GM12878 (cell line): ENCODE data around the gene ZDHHC14. TPM values are rescaled to one million over a fixed set of nuclear protein-coding genes. Genes with fewer than 3 reads are reported as not detected.

Source experiments
- ATAC-seq: fragments of 200-7000 bp; cut with Tn5 transposase; 3 replicates; pipeline ENCODE4 v1.9.1; 2020; ENCODE audit warnings: mild to moderate bottlenecking, moderate library complexity
- BruUV-seq: library from RNA; stranded (reverse); fragments of 400-500 nt; replicated peaks from 2 replicates; lab custom pipeline; 2021; lab: Mats Ljungman, UMichigan
- CTCF ChIA-PET: fragments of 300-600 bp; sonication (Branson Sonifier 250); formaldehyde crosslinking; extraction: SDS; loops from one replicate; lab custom pipeline; 2021; ENCODE audit warnings: inconsistent platforms; lab: Yijun Ruan, JAX
- POLR2A ChIA-PET: fragments of 350-600 bp; formaldehyde crosslinking; extraction: SDS; loops from one replicate; lab custom pipeline; 2021; ENCODE audit warnings: inconsistent platforms; lab: Charles Lee
- RAD21 ChIA-PET: fragments of 300-600 bp; sonication (Branson Sonifier 250); formaldehyde crosslinking; loops from one replicate; lab custom pipeline; 2023; ENCODE audit warnings: antibody characterized with exemption; ENCODE audit not compliant: unreplicated experiment; lab: Charles Lee
- SMC1A ChIA-PET: fragments of 300-600 bp; sonication (Branson Sonifier 250); formaldehyde crosslinking; loops from one replicate; lab custom pipeline; 2023; ENCODE audit not compliant: unreplicated experiment, uncharacterized antibody; lab: Charles Lee
- DNase-seq: peaks from one replicate; pipeline ENCODE4 v3.0.0-alpha.2; 2011; ENCODE audit warnings: low read depth, low spot score
- FAIRE-seq: peaks from 3 replicates; lab custom pipeline; 2011; peaks lifted over from hg19 to GRCh38; lab: Jason Lieb, UNC
- H2AFZ ChIP-seq: 2 replicates; pipeline ENCODE4 v1.6.0; 2011; ENCODE audit warnings: low read depth, low read length, control low read depth; ENCODE audit not compliant: control insufficient read depth
- H3K27ac ChIP-seq: 2 replicates; pipeline ENCODE4 v1.5.1; 2011; ENCODE audit warnings: control low read depth; ENCODE audit not compliant: control insufficient read depth, insufficient read depth
- H3K27me3 ChIP-seq, 2 experiments: replicated peaks in 1 of 2; 2 replicates each; pipeline versions ENCODE4 v1.6.0 to v1.6.1; 2011; ENCODE audit warnings: low read length in 1 of 2; ENCODE audit not compliant: control insufficient read depth in 2 of 2, insufficient read depth in 2 of 2
- H3K36me3 ChIP-seq, 2 experiments: 2 replicates each; pipeline ENCODE4 v1.5.1; 2011; ENCODE audit warnings: low read length in 1 of 2; ENCODE audit not compliant: control insufficient read depth in 2 of 2, insufficient read depth in 2 of 2
- H3K4me1 ChIP-seq: 2 replicates; pipeline ENCODE4 v1.6.1; 2011; ENCODE audit warnings: mild to moderate bottlenecking, low read length, moderate library complexity, mixed read lengths; ENCODE audit not compliant: control insufficient read depth, insufficient read depth
- H3K4me2 ChIP-seq: 2 replicates; pipeline ENCODE4 v1.6.0; 2011; ENCODE audit warnings: control low read depth; ENCODE audit not compliant: control insufficient read depth, insufficient read depth
- H3K4me3 ChIP-seq: fragments of 200-600 bp; sonication (generic); 2 replicates; pipeline ENCODE4 v1.5.1; 2016
- H3K79me2 ChIP-seq: 2 replicates; pipeline ENCODE4 v1.6.0; 2011; ENCODE audit warnings: low read length; ENCODE audit not compliant: control insufficient read depth, insufficient read depth
- H3K9ac ChIP-seq: 2 replicates; pipeline ENCODE4 v1.8.0; 2011; ENCODE audit warnings: low read length, control low read depth, mixed read lengths; ENCODE audit not compliant: control insufficient read depth, insufficient read depth
- H3K9me3 ChIP-seq: replicated peaks from 3 replicates; pipeline ENCODE4 v1.5.1; 2011; ENCODE audit warnings: mild to moderate bottlenecking, low read length; ENCODE audit not compliant: control insufficient read depth, insufficient read depth
- H4K20me1 ChIP-seq: 2 replicates; pipeline ENCODE4 v1.6.0; 2011; ENCODE audit not compliant: control insufficient read depth, insufficient read depth
- BMI1 ChIP-seq: fragments of 450-650 bp; IDR thresholded peaks from 2 replicates; pipeline ENCODE4 v1.6.1; 2016; ENCODE audit warnings: mild to moderate bottlenecking, moderate library complexity, borderline replicate concordance
- ESRRA ChIP-seq: IDR thresholded peaks from 2 replicates; pipeline ENCODE4 v1.6.1; 2012; ENCODE audit warnings: mild to moderate bottlenecking, low read length, improper control_type of control experiment
- IRF4 ChIP-seq: IDR thresholded peaks from 2 replicates; pipeline ENCODE4 v1.6.1; 2011; ENCODE audit warnings: low read depth, low read length
- NRF1 ChIP-seq: conservative IDR thresholded peaks from 2 replicates; pipeline ENCODE4 v1.6.1; 2011; ENCODE audit warnings: mild to moderate bottlenecking, low read depth, low read length, improper control_type of control experiment
- SMAD1 ChIP-seq: fragments of 450-650 bp; IDR thresholded peaks from 2 replicates; pipeline ENCODE4 v1.6.1; 2018; ENCODE audit warnings: mild to moderate bottlenecking, low read depth; ENCODE audit not compliant: partially characterized antibody
- TBL1XR1 ChIP-seq: IDR thresholded peaks from 2 replicates; pipeline ENCODE4 v1.6.1; 2012; ENCODE audit warnings: low read depth, low read length, improper control_type of control experiment
- ZNF274 ChIP-seq: IDR thresholded peaks from one replicate; pipeline ENCODE4 v1.8.0; 2011; ENCODE audit not compliant: insufficient read length, insufficient read depth
- WGBS: methylation state at CpG from one replicate; pipeline ENCODE4 v1.1.6; 2016; ENCODE audit warnings: low lambda C conversion rate; ENCODE audit not compliant: insufficient replicate concordance, insufficient coverage; ENCODE audit errors: missing lambda C conversion rate; 5-methylcytosine and 5-hydroxymethylcytosine counted together
- in situ Hi-C: fragments of 300-500 bp; cut with MboI; formaldehyde crosslinking; loops from 9 replicates; pipeline ENCODE4 v1.14.3; 2018; ENCODE audit warnings: mixed read lengths
- intact Hi-C: fragments of 100-400 bp; cut with micrococcal nuclease; formaldehyde crosslinking; loops from one replicate; pipeline ENCODE4 v1.14.2; 2022; ENCODE audit not compliant: unreplicated experiment
- polyA plus RNA-seq, 11 experiments: library from polyadenylated mRNA; depleted of rRNA in 4 of 11; unstranded in 6 of 11; stranded (reverse) in 5 of 11; fragments of >200 nt; fragmentation: Nextera tagmentation in 4 of 11; fragmentation: Illumina TruSeq in 1 of 11; extraction: Ambion mirVana in 4 of 11; extraction: Trizol in 1 of 11; gene quantifications; 1 replicate in 1 of 11; 2 replicates in 10 of 11; pipeline versions ENCODE4 v1.2.1 to v1.2.3, GENCODE V29; 2011 to 2016; ENCODE audit warnings: inconsistent platforms in 2 of 11, missing spikeins in 2 of 11, low read depth in 1 of 11
- total RNA-seq, 4 experiments: library from RNA; depleted of rRNA in 3 of 4; stranded (reverse); fragments of >200 nt in 3 of 4; fragmentation: Illumina TruSeq in 1 of 4; extraction: Trizol in 1 of 4; gene quantifications; 2 replicates each; pipeline versions ENCODE4 v1.2.1 to v1.2.3, GENCODE V29; 2013 to 2021
- TF ChIP-seq, protein P1 (sequence below): IDR thresholded peaks from 2 replicates; pipeline ENCODE4 v1.6.1; 2011; ENCODE audit warnings: low read depth, mild to moderate bottlenecking, low read length, moderate library complexity, borderline replicate concordance; ENCODE audit errors: extremely low read depth
- TF ChIP-seq, protein P2 (sequence below): IDR thresholded peaks from 2 replicates; pipeline ENCODE4 v1.6.1; 2012; ENCODE audit warnings: improper control_type of control experiment, low read depth, low read length; ENCODE audit not compliant: insufficient replicate concordance

ZDHHC14 gene
- total and polyA plus RNA-seq, 10 of the 15 experiments (the other 5 are each of a cell fraction or from before 2014, with no cell fraction given) = 0.15 to 16.0 (median 0.76) TPM; not detected in 1

DNA sequence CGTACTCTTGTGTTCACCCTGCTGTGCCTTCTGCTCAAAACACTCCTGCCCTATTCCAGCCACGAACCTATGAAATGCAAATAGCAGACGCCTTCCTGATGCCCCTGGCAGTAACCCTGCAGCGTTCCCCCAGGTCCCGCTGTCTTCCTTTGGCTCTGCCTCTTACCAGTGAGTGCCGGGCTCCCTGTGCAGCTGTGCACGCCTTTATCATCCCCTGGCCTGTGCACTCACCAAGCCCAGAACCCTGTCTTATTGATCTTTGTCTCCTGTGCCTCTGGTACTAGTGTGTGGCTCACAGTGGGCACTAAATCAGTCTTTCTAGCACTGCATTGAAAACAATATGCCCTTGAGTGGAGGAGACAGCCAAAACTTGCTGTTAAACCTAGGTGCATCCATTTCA is 19.7 kb downstream of the ZDHHC14 start (continued):
- TF ChIP-seq BMI1 (no peak), ZNF274 (no peak), IRF4 (no peak), NRF1 (no peak)
- TF ChIP-seq, protein P1, sequence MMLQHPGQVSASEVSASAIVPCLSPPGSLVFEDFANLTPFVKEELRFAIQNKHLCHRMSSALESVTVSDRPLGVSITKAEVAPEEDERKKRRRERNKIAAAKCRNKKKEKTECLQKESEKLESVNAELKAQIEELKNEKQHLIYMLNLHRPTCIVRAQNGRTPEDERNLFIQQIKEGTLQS = no peak

DNA sequence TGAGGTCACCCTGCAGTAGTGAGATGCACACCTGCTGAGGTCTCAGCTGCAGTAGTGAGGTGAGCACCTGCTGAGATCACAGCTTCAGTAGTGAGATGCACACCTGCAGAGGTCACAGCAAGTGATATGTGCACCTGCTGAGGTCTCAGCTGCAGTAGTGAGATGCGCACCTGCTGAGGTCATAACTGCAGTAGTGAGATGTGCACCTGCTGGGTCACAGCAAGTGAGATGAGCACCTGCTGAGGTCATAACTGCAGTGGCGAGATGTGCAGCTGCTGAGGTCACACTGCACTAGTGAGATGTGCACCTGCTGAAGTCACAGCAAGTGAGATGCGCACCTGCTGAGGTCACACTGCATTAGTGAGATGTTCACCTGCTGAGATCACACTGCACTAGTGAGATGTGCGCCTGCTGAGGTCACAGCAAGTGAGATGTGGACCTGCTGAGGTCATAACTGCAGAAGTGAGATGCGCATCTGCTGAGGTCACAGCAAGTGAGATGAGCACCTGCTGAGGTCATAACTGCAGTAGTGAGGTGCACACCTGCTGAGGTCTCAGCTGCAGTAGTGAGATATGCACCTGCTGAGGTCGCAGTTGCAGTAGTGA is 20.8 kb downstream of the ZDHHC14 start:
- POLR2A ChIA-PET = no interaction called here
- no peaks in the 10 kb centered on the region; a peak in 1 of 4 replicates for H3K27me3 ChIP-seq
- TF ChIP-seq TBL1XR1 (no peak), ESRRA (no peak), SMAD1 (no peak)
- TF ChIP-seq, protein P2, sequence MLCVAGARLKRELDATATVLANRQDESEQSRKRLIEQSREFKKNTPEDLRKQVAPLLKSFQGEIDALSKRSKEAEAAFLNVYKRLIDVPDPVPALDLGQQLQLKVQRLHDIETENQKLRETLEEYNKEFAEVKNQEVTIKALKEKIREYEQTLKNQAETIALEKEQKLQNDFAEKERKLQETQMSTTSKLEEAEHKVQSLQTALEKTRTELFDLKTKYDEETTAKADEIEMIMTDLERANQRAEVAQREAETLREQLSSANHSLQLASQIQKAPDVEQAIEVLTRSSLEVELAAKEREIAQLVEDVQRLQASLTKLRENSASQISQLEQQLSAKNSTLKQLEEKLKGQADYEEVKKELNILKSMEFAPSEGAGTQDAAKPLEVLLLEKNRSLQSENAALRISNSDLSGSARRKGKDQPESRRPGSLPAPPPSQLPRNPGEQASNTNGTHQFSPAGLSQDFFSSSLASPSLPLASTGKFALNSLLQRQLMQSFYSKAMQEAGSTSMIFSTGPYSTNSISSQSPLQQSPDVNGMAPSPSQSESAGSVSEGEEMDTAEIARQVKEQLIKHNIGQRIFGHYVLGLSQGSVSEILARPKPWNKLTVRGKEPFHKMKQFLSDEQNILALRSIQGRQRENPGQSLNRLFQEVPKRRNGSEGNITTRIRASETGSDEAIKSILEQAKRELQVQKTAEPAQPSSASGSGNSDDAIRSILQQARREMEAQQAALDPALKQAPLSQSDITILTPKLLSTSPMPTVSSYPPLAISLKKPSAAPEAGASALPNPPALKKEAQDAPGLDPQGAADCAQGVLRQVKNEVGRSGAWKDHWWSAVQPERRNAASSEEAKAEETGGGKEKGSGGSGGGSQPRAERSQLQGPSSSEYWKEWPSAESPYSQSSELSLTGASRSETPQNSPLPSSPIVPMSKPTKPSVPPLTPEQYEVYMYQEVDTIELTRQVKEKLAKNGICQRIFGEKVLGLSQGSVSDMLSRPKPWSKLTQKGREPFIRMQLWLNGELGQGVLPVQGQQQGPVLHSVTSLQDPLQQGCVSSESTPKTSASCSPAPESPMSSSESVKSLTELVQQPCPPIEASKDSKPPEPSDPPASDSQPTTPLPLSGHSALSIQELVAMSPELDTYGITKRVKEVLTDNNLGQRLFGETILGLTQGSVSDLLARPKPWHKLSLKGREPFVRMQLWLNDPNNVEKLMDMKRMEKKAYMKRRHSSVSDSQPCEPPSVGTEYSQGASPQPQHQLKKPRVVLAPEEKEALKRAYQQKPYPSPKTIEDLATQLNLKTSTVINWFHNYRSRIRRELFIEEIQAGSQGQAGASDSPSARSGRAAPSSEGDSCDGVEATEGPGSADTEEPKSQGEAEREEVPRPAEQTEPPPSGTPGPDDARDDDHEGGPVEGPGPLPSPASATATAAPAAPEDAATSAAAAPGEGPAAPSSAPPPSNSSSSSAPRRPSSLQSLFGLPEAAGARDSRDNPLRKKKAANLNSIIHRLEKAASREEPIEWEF = no peak
- TF ChIP-seq, all 136 proteins: peak for 0
- BruUV-seq = no TSS peak
- no peak overlapping the region for H3K4me2 ChIP-seq
- no peak overlapping the region for H3K4me3 ChIP-seq
- no peak overlapping the region for H3K9ac ChIP-seq
- intact Hi-C loops (no loop called here), in situ Hi-C loops (no loop called here)
- FAIRE-seq = no peak
- CTCF ChIA-PET = no interaction called here
- no peak for DNase-seq
- ATAC-seq = no peak
- RAD21 ChIA-PET = no interaction called here
- peaks cover 0 to 1% of the 10 kb centered on the region in 2 experiments; a peak in 2 of 4 replicates for H3K36me3 ChIP-seq
- H3K27ac ChIP-seq = no peak overlapping the region
- 68% methylated on average over 6 of the region's 6 CpGs for WGBS
- H3K4me1 ChIP-seq = no peaks in the 10 kb centered on the region
- H3K79me2 ChIP-seq = no peaks in the 10 kb centered on the region
- H2AFZ ChIP-seq = no peak overlapping the region
- H3K9me3 ChIP-seq = no peaks in the 10 kb centered on the region
- H4K20me1 ChIP-seq = no peaks in the 10 kb centered on the region
- SMC1A ChIA-PET = no interaction called here
